Caco-2 (cell line): ENCODE measurements around the gene IGSF3. TPM values are rescaled to one million over a fixed set of nuclear protein-coding genes. Genes with fewer than 3 reads are reported as not detected.
"Not testable (repeated sequence)": the region's sequence is repeated elsewhere in the genome, so short reads cannot be mapped to it uniquely, and the experiment has no call there.

Source experiments
- BruUV-seq: library from RNA; stranded (reverse); fragments of 400-500 nt; replicated peaks from 2 replicates; lab custom pipeline; 2021; lab: Mats Ljungman, UMichigan
- CTCF ChIA-PET: fragments of 300-600 bp; sonication (Branson Sonifier 250); formaldehyde crosslinking; loops from one replicate; lab custom pipeline; 2022; ENCODE audit warnings: antibody characterized with exemption; lab: Charles Lee
- POLR2A ChIA-PET: fragments of 300-600 bp; sonication (Branson Sonifier 250); formaldehyde crosslinking; loops from one replicate; lab custom pipeline; 2022; ENCODE audit warnings: antibody characterized with exemption; lab: Charles Lee
- DNase-seq, 2 experiments: peaks; one replicate each; pipeline versions ENCODE4 v3.0.0 to v3.0.0-alpha.2; 2020 to 2022
- H3K27me3 ChIP-seq: replicated peaks from 2 replicates; pipeline ENCODE4 v1.6.0; 2011; ENCODE audit warnings: low read length; ENCODE audit not compliant: control insufficient read depth, insufficient read depth
- H3K36me3 ChIP-seq: 2 replicates; pipeline ENCODE4 v1.5.1; 2011; ENCODE audit warnings: low read length; ENCODE audit not compliant: control insufficient read depth, insufficient read depth
- H3K4me1 ChIP-seq: fragments of 250-450 bp; sonication (Bioruptor Pico); 2 replicates; pipeline ENCODE4 v1.5.1; 2020; ENCODE audit warnings: mild to moderate bottlenecking
- H3K4me3 ChIP-seq: 2 replicates; pipeline ENCODE4 v1.5.1; 2011; ENCODE audit warnings: low read depth, mild to moderate bottlenecking, control low read depth, low read length
- H3K9me3 ChIP-seq: fragments of 250-450 bp; sonication (Bioruptor Pico); 2 replicates; pipeline ENCODE4 v1.5.1; 2020; ENCODE audit warnings: mild to moderate bottlenecking, moderate library complexity
- H3K27ac Mint-ChIP-seq: one replicate; pipeline ENCODE4 v1.8.0; 2022; ENCODE audit warnings: mixed read lengths; ENCODE audit not compliant: unreplicated experiment
- H3K27me3 Mint-ChIP-seq: one replicate; pipeline ENCODE4 v1.8.0; 2022; ENCODE audit warnings: mixed read lengths; ENCODE audit not compliant: insufficient read depth, unreplicated experiment
- H3K36me3 Mint-ChIP-seq: one replicate; pipeline ENCODE4 v1.8.0; 2022; ENCODE audit warnings: mild to moderate bottlenecking, mixed read lengths; ENCODE audit not compliant: insufficient read depth, unreplicated experiment
- H3K4me1 Mint-ChIP-seq: one replicate; pipeline ENCODE4 v1.8.0; 2022; ENCODE audit warnings: low read depth, mixed read lengths; ENCODE audit not compliant: unreplicated experiment
- H3K4me3 Mint-ChIP-seq: one replicate; pipeline ENCODE4 v1.8.0; 2022; ENCODE audit warnings: mild to moderate bottlenecking, moderate library complexity, mixed read lengths; ENCODE audit not compliant: unreplicated experiment
- H3K9me3 Mint-ChIP-seq: one replicate; pipeline ENCODE4 v1.8.0; 2022; ENCODE audit warnings: mixed read lengths; ENCODE audit not compliant: unreplicated experiment
- intact Hi-C: fragments of 100-400 bp; cut with micrococcal nuclease; formaldehyde crosslinking; loops from one replicate; pipeline ENCODE4 v1.10.0; 2022; ENCODE audit not compliant: unreplicated experiment
- total RNA-seq: library from RNA; stranded (reverse); gene quantifications from 2 replicates; pipeline ENCODE4 v1.2.3, GENCODE V29; 2022
- TF ChIP-seq, protein P1 (sequence below), 2 experiments: fragments of 200-600 bp in 1 of 2; IDR thresholded peaks; 1 replicate in 1 of 2; 2 replicates in 1 of 2; pipeline versions ENCODE4 v1.5.1 to v1.8.0; 2011 to 2022; ENCODE audit warnings: antibody characterized with exemption in 1 of 2, control low read depth in 1 of 2, inconsistent platforms in 1 of 2, low read depth in 1 of 2, low read length in 1 of 2, mild to moderate bottlenecking in 1 of 2, moderate library complexity in 1 of 2; ENCODE audit not compliant: insufficient read depth in 1 of 2, severe bottlenecking in 1 of 2, unreplicated experiment in 1 of 2

Gene IGSF3
- total RNA-seq, 1 experiment from 2014 or later = 24.0 TPM

DNA sequence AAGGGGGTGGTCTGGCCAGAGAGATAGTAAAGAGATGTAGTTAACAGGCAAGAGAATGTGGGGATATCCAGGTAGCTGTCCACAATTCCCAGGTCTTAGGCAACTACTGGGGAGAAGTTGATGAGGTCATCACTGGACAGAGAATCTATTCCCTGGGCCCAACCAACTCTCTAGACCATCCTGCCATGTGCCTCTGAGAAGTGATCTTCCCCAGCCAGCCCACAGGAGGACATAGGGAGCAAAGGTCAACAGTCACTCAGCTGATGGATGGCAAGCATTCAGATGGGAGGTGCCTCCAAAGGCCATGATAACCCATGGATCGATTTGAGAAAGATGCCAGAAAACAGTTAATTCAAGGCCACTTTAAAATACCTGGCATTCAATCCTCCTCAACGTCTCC, 36.0 kb downstream of the IGSF3 start:
- CTCF ChIA-PET = interaction anchor here (0.7 kb wide), 1 partner anchor 36 kb away, joined by 6 read pairs; the partner anchor contains the start of gene IGSF3
- H3K27me3 ChIP-seq, POLR2A ChIA-PET, intact Hi-C loops, H3K4me3 ChIP-seq, H3K9me3 Mint-ChIP-seq, BruUV-seq, H3K36me3 ChIP-seq, H3K36me3 Mint-ChIP-seq, DNase-seq, H3K9me3 ChIP-seq, H3K27me3 Mint-ChIP-seq: not testable (repeated sequence)
- Mint-ChIP-seq H3K4me1 (peaks cover 38% of the 10 kb centered on the region), H3K27ac (peak overlapping the region; percentile 73), H3K4me3 (peak overlapping the region; percentile 53)
- peaks cover 20% of the 10 kb centered on the region for H3K4me1 ChIP-seq

DNA sequence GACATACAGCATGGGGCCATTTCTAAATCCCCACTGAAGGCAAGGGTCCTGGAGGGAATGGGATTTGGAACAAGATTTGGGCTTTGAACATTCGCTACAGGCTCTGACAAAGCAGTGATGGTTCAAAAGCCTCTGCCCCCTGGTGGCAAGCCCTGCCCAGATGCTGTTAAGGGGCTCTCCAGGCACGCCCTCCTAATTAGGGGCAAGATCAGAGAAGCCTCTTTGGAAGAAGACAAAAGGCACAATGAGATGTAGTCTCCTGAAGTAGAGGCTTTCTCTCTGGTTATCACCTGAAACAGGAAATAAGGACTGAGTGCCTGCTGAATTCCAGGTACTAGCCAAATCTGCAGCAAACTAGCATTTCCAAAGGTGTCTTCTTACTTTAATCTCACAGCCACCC, 37.5 kb downstream of the IGSF3 start:
- peak overlapping the region; percentile 64 for H3K27ac Mint-ChIP-seq
- H3K4me1 Mint-ChIP-seq = peaks cover 37% of the 10 kb centered on the region
- DNase-seq, H3K4me3 Mint-ChIP-seq, CTCF ChIA-PET, H3K36me3 ChIP-seq, intact Hi-C loops, H3K9me3 ChIP-seq, H3K27me3 ChIP-seq, H3K27me3 Mint-ChIP-seq, H3K9me3 Mint-ChIP-seq, POLR2A ChIA-PET, H3K36me3 Mint-ChIP-seq, BruUV-seq, H3K4me3 ChIP-seq: not testable (repeated sequence)
- H3K4me1 ChIP-seq = peaks cover 23% of the 10 kb centered on the region

DNA sequence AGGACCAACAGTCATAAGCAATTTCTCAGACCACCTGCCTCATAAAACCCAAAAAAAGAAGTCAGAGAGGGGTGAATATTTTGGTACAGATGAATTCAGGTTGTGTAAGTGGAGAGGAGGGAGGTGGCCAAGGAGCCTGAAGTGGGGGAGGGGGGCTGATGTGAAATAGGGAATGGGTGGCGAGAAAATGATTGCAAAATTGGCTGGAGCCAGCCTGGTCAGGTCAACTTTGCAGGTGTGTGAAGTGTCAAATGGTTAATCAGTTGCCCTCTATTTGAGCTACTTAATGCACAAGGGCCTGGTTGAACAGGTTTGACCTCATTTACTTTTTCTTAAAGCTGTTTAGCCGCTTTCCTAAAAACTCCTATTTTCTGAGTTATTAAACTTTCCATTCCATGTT, 38.1 kb downstream of the IGSF3 start:
- H3K27me3 ChIP-seq, H3K9me3 Mint-ChIP-seq, POLR2A ChIA-PET, H3K36me3 Mint-ChIP-seq, H3K9me3 ChIP-seq, CTCF ChIA-PET, DNase-seq, H3K36me3 ChIP-seq, BruUV-seq, H3K4me3 Mint-ChIP-seq, H3K4me3 ChIP-seq, intact Hi-C loops, H3K27me3 Mint-ChIP-seq: not testable (repeated sequence)
- peaks cover 29% of the 10 kb centered on the region for H3K4me1 ChIP-seq
- H3K4me1 Mint-ChIP-seq = peaks cover 39% of the 10 kb centered on the region
- peak overlapping the region; percentile 64 for H3K27ac Mint-ChIP-seq

DNA sequence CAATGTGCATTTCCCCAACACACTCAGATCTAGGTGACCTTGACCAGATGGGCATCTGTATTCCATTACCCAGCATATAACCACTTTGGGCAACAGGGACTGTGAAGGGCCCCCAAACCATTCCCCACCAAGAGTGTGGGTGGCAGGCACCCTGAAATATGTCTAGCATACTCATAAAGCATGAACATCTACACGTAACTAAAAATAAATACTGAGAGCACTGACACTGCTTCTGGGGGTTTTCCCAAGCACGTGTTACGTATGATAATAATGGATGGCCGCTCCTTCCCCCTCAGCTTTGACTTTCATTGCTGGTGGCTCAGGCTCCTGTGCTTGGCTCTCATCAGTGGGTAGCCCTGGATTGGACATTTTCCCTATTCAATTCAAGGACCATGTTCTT, 39.1 kb downstream of the IGSF3 start:
- H3K4me1 Mint-ChIP-seq = peaks cover 39% of the 10 kb centered on the region
- Histone ChIP-seq H3K4me1 (peaks cover 29% of the 10 kb centered on the region), H3K27me3 (no peaks in the 10 kb centered on the region)

DNA sequence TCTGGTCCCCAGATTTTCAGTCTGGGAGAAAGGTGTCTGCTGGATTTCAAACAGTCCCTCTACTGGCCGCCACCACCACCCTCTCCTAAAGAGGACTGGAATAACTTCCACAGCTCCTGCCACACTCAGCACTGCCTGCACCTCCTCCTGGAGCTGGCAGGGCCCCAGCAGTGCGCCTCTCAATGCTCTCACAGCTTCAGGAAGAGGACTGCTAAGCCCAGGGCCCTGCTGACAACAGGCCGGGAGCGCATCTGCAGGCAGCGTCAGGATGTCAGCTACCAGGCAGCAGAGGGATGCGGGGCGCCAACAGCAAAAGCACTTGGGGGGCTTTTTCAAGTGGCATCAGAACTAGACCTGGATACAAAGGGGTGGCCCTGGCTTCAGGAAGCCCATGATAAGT, 40.2 kb downstream of the IGSF3 start:
- H3K4me3 ChIP-seq, POLR2A ChIA-PET, H3K9me3 ChIP-seq: not testable (repeated sequence)

More for the DNA sequence above, 39.1 kb downstream of the IGSF3 start:
- Mint-ChIP-seq H3K4me3 (no peak overlapping the region), H3K27ac (no peak overlapping the region), H3K27me3 (no peaks in the 10 kb centered on the region), H3K36me3 (peaks cover 4% of the 10 kb centered on the region), H3K9me3 (no peaks in the 10 kb centered on the region)
- CTCF ChIA-PET = no interaction called here
- Histone ChIP-seq H3K9me3 (no peaks in the 10 kb centered on the region), H3K36me3 (no peaks in the 10 kb centered on the region), H3K4me3 (no peak overlapping the region)
- POLR2A ChIA-PET = no interaction called here
- TF ChIP-seq, protein P1, sequence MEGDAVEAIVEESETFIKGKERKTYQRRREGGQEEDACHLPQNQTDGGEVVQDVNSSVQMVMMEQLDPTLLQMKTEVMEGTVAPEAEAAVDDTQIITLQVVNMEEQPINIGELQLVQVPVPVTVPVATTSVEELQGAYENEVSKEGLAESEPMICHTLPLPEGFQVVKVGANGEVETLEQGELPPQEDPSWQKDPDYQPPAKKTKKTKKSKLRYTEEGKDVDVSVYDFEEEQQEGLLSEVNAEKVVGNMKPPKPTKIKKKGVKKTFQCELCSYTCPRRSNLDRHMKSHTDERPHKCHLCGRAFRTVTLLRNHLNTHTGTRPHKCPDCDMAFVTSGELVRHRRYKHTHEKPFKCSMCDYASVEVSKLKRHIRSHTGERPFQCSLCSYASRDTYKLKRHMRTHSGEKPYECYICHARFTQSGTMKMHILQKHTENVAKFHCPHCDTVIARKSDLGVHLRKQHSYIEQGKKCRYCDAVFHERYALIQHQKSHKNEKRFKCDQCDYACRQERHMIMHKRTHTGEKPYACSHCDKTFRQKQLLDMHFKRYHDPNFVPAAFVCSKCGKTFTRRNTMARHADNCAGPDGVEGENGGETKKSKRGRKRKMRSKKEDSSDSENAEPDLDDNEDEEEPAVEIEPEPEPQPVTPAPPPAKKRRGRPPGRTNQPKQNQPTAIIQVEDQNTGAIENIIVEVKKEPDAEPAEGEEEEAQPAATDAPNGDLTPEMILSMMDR (IDR thresholded peaks at IDR 0.05; ENCODE audit: insufficient read depth in 1 of 2, low read depth in 1 of 2, low read length in 1 of 2, severe bottlenecking in 1 of 2, unreplicated experiment in 1 of 2) = no peak
- BruUV-seq = no TSS peak
- DNase-seq = no peak
- intact Hi-C loops = no loop called here

DNA sequence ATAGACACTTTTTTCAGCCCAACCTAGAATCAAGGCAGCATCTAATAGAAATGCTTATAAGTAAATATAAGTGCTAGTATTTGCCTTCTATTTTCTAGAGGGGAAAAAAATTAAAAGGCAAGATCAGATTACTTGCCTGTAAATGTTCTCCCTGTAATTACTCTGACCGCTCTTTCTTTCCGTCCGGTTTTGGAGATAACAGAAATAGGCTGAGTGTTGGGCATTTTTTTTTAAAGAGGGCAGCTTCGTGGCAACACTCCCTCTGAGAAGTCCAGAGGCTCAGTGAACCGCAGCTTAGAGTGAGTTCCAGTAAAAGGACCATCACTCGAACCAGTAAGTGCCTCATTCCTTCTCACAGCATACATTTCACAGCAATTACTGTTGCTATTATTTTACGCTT, 40.6 kb downstream of the IGSF3 start:
- BruUV-seq, H3K4me3 Mint-ChIP-seq, H3K27ac Mint-ChIP-seq, H3K9me3 ChIP-seq, H3K36me3 Mint-ChIP-seq, H3K36me3 ChIP-seq, intact Hi-C loops, CTCF ChIA-PET, H3K27me3 ChIP-seq, DNase-seq, H3K4me3 ChIP-seq, H3K9me3 Mint-ChIP-seq, POLR2A ChIA-PET, H3K27me3 Mint-ChIP-seq: not testable (repeated sequence)
- peaks cover 21% of the 10 kb centered on the region for H3K4me1 ChIP-seq
- H3K4me1 Mint-ChIP-seq = peaks cover 31% of the 10 kb centered on the region

More for the DNA sequence above, 40.2 kb downstream of the IGSF3 start:
- DNase-seq, H3K27me3 Mint-ChIP-seq, H3K4me3 Mint-ChIP-seq, H3K27me3 ChIP-seq, H3K27ac Mint-ChIP-seq, CTCF ChIA-PET, H3K9me3 Mint-ChIP-seq, H3K36me3 Mint-ChIP-seq, intact Hi-C loops, H3K36me3 ChIP-seq, BruUV-seq: not testable (repeated sequence)
- peaks cover 23% of the 10 kb centered on the region for H3K4me1 ChIP-seq
- peaks cover 35% of the 10 kb centered on the region for H3K4me1 Mint-ChIP-seq
